Measurements from ENCODE around the gene TPD52L2.
A peak's percentile ranks its signal among the peaks of the same experiment; 100 is the strongest.
"Not testable (repeated sequence)": the region's sequence is repeated elsewhere in the genome, so short reads cannot be mapped to it uniquely, and the experiment has no call there.

TPD52L2 gene

DNA sequence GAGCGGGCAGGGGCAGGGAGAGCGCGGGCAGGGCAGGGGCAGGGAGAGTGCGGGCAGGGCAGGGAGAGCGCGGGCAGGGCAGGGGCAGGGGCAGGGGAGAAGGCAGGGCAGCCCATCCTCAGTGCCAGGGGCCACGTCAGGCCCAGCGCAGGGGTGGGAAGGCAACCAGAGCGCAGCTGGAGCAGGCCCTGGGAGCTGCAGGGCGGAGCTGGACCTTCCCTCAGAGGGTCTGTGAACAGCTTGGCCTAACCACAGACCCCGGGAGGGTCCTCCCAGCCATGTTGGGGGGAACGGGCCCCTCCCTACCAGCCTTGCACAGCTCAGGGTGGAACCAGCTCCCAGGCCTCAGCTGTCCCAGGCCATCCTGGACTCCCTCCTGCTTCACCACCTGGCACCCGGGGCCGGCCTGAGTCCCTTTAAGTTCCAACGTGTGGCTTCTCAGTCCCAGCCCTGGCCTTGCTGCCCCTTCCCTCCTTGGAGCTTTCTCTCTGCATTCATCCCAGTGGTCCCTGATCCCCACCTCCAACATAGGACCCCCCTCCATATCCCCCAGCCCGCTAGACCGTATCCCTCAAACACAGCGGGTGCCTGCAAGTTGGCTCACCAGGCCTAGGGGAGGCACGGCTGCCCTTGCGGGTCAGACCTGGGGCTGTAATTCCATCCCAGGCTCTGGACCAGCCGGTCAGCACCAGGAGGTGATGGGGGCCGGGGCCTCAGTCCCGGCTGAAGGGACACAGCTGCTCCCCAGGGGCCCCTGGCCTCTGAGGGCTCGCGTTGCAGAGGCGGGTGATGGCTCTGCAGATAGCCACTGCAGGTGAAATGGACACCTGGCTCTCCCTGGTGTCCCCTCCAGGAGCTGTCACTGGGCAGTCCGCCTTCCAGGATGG, 28.4 kb upstream of the TPD52L2 start:
- no peak for DNase-seq

DNA sequence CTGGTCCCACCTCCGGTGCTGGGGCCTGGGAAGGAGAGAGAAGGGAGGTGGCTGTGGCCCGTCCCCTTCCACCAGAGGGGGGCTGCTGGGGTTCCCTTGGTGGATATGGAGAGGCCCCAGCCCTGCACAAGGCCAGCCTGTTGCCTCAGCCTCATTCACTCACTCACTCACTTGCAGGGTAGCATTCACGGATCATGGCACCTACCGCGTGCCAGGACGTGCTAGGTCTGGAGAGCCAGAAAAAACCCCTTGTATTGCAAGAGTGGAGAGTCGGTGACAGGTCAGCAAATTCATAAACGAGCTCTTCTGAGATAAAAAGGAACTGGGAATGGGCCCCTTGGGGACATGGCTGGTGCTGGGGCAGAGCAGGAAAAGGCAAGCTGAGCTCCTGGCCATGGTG, 27.6 kb upstream of the TPD52L2 start:
- DNase-seq: no peak

GRCh38 chr20:63839620-63840019, 25.4 kb upstream of the TPD52L2 start:
- DNase-seq: no peak

DNA sequence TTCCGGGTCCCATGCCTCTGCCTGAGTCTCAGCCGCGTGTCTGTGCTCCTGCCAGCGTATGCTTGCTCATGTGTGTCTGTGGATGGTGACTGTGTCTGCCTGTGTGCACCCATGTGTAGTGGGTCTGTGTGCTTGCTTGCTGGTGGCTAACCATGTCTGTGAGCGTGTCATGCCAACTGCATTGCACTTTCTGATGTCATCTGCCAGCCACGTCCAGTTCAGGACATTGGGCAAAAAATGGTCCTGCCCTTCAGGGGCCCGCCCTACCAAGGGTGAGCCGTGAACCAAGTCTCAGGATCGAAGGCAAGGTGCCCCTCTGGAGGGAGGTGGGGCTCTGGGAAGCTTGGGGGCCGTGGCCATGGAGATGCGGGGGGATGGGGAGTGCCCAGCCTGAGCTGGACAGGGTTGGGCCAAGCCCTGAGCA, 24.7 kb upstream of the TPD52L2 start:
- DNase-seq: no peak

DNA sequence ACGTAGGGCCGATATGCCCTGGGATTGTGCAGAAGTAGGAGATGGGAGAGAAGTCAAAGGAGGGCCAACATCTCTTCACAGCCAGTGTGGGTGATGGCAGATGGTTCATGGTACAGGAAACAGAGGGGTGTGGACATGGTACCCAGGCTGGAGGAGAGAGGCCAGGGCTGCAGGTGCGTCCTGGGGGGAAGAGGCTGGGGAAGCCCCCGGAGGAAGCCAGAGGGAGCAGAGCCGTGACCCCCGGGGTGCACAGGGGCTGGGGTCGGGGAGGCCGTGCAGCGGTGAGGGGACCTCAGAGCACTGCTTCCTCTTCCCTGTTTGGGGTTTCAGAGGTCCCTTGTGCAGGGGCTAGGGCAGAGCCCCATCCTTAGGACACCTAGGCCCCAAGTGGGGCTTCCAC, 22.8 kb upstream of the TPD52L2 start:
- no peak for DNase-seq

GRCh38 chr20:63843222-63843621, 21.8 kb upstream of the TPD52L2 start:
- DNase-seq: no peak

- no peak for DNase-seq
These were observed 21.3 kb upstream of the TPD52L2 start for GRCh38 chr20:63843778-63844177.

DNA sequence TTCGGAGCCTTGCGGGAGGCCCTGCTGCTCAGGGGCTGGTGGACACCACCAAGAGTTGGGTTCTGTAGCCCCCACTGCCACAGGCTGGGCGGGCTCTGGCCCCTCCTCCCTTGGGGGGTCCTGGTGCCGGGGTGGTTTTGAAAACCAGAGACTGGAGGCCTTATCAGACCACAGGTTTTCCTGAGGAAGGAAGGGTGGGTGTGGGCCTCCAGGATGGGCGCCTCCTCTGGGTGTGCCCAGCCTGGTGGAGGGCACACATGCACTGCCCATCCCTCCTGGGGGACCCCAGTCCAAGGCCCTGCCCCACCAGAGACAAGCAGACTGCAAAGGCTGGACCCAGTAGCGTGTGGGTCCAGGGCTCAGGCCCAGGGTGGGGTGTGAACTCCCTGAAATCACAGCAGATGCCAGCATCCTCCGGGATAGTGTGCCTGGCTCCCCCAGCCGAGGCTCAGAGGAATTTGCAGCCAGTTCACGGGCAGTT, 20.5 kb upstream of the TPD52L2 start:
- no peak for DNase-seq

DNA sequence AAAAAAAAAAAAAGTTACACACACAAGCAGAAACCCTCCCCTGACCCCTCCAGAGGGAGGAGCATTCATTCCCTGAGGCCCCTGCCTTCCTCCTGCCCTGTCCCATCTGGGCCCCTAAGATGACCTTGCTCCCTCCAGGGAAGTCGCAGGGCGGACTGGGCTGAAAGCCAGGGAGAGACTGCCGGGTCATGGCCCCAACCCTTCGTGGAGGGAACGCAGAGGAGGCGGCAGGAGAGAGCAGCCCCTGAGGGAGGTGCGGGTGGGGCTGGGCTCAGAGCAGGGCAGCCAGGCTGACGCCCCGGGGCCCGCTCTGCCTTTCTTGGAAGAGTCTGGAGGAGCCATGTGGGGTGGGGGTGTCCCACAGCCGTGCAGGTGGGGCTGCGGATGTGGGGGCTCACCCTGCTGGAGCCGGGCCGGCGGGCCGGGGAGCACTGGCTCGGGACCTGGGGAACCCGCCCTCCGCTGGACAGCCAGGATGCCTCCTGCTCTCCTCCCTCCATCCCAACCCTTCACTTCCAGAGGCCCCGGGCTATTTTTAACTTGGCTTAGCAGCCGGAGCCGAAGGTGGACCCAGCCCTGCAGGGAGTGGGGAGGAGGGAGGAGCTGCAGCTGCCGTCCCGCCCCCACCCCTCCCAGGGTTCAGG, 18.8 kb upstream of the TPD52L2 start:
- DNase-seq: peak; percentile 54

GRCh38 chr20:63846888-63847236, 18.2 kb upstream of the TPD52L2 start:
- no peak for DNase-seq

GRCh38 chr20:63847237-63848002, 17.6 kb upstream of the TPD52L2 start:
- DNase-seq: no peak

GRCh38 chr20:63848003-63848911, 16.8 kb upstream of the TPD52L2 start:
- no peak for DNase-seq

DNA sequence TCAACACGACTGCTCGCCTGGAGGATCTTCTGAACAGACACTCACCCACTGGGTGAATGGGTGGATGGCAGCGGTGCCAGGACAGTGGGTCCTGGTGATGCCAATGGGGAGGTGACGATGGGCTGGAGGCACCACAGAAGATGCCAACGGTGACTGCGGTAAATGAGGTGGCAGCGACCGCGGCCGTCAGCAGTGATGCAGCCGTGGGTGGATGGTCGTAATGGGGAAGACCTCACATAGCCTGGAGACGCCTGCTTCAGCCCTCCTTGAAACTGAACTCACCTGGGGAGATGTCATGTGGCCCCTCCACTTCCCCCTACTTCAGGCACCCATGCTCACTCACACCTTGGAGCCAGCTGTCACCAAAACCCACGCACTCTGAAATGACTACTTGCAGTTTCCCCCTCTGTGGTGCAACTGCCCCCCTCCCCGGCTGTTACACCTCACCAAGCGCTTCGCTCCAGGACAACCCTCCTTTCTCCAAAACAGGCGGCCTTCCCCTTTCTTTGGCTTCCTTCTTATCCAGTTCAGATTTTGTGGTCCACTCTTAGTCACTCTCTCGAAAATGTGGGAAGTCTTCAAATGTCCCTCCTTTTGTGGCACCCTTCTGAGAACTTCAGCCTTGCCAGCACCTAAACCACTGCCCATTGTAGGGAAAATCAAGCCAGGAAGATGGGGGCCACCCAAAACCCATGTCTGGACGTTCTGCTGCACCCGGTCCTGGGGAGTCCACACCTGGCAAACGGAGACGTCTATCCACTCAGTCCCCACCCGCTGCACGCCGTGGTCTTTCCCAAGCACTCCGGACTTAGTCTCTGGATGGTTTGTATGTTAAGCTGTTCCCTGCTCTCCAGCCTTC, 14.2 kb upstream of the TPD52L2 start:
- DNase-seq: no peak

DNA sequence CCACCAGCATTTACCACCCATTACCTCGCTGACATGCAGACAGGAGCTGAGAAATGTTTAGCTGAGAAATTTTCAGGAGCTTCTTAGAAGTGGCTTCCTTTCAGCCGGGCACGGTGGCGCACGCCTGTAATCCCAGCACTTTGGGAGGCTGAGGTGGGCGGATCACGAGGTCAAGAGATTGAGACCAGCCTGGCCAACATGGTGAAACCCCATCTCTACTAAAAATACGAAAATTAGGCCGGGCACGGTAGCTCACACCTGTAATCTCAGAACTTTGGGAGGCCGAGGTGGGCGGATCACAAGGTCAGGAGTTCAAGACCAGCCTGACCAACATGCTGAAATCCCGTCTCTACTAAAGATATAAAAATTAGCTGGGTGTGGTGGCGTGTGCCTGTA, 13.5 kb upstream of the TPD52L2 start:
- DNase-seq: not testable (repeated sequence)

- DNase-seq: not testable (repeated sequence)
These were observed 11.4 kb upstream of the TPD52L2 start for GRCh38 chr20:63853733-63854068.

DNA sequence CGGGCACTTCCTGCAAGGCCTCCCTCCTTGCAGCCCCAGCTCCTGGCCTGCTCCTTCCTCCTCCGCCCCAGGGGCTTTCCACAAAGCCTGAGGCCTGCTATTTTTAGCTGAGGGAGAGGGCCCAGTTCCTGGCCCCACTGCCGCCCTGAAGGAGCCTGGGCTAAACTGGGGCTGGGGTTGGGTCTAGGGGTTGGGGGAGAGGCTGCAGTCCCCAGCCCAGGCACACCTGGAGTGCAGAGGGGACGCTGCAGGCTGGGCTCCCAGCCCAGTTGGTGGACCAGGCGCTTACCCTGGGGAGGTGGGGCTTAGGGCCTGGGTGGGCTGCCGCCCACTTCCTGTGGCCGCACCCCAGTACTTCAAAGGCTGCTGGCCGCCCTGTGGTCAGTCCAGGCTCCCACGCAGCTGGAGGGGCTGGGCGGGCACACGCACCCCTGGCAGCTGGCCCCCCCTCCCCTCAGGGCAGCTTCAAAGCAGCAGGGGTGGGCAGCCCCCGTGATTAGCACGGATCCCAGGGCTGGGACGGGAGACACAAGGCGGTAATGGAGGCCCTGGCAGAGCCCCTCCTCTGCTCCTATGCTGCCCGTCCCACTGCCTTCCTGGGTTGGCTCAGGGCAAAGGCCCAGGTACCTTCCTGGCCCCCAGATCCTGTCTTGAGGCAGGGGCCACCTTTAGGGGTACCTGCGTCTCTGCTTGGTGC, 10.9 kb upstream of the TPD52L2 start:
- no peak for DNase-seq

- DNase-seq: no peak
These were observed 10.2 kb upstream of the TPD52L2 start for GRCh38 chr20:63854766-63855362.

DNA sequence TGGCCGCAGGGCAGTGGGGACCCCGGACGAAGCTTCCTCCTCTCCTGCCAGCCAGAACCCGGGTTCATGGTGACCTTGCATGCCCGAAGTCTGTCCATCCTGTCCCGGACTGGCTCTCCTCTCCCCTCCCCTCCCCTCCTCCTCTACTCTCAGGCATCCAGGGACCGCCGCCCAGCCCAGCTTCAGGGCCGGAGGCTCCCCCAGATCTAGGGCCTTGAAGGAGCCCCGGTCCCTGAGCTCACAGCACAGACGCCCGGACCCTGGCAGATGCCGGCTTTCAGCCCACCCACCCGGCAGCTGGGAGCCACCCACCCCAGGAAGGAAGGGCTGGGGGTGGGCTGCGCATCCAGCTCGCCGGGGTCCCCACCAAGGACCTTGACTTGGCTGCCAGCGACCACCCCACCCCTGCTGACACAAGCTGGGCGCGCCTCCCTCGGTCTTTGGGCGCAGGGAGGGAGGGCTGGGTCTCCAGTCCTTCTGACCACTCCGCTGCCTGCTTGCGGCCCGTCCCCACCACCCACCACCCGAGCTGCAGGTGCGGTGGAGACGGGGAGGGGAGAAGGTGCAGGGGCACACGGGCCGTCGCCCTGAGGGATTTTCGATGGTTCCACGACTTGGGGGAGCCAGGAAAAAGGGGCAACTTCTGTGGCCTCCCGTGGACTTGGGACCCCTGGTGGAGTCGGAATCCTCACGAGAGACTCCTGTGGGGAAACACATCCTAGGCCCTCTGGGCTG, 9.5 kb upstream of the TPD52L2 start:
- DNase-seq: peak; percentile 31

DNA sequence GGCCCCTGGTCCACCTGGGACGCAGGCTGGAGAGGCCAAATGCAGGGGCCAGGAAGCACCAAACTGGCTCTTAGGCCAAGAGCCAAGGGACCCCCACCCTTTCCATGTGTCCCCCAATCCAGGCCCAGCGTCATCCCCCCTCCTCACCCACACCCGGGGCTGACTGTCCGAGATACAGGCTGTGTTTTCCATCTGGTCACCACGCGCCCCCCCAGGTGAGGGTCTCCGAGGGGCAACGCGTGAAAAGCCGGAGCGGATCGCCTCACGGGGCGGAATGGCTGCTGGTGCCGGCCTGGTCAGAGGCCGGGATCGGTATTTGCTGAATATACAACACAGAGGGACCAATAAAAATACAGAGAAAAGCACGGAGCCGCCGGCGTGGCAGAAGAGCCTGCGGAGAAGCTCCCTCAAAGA, 9.0 kb upstream of the TPD52L2 start:
- no peak for DNase-seq
